Mucosa of rectum (tissue), 2 donors: ENCODE measurements around the gene AHCYL2.
"Not testable (repeated sequence)": the region's sequence is repeated elsewhere in the genome, so short reads cannot be mapped to it uniquely, and the experiment has no call there.

Experiments
- H3K27ac ChIP-seq, 2 donors: one replicate each; pipeline ENCODE4 v1.7.0; 2013; ENCODE audit warnings: inconsistent platforms in 2 of 2, low read depth in 2 of 2, low read length in 2 of 2
- H3K27me3 ChIP-seq, 2 donors: one replicate each; pipeline ENCODE4 v1.7.0; 2013; ENCODE audit warnings: low read length in 2 of 2; ENCODE audit not compliant: control insufficient read depth in 2 of 2, insufficient read depth in 2 of 2
- H3K36me3 ChIP-seq, 2 donors: one replicate each; pipeline ENCODE4 v1.7.0; 2013; ENCODE audit warnings: low read length in 2 of 2; ENCODE audit not compliant: control insufficient read depth in 2 of 2, insufficient read depth in 2 of 2
- H3K4me1 ChIP-seq, 2 donors: one replicate each; pipeline ENCODE4 v1.7.0; 2013; ENCODE audit warnings: low read length in 2 of 2, mild to moderate bottlenecking in 1 of 2; ENCODE audit not compliant: control insufficient read depth in 2 of 2, insufficient read depth in 2 of 2
- H3K4me3 ChIP-seq, 2 donors: one replicate each; pipeline ENCODE4 v1.7.0; 2013; ENCODE audit warnings: low read length in 2 of 2
- H3K9ac ChIP-seq, 2 donors: one replicate each; pipeline ENCODE4 v1.7.0; 2013; ENCODE audit warnings: low read length in 2 of 2, low read depth in 1 of 2, mild to moderate bottlenecking in 1 of 2
- H3K9me3 ChIP-seq, 2 donors: one replicate each; pipeline ENCODE4 v1.7.0; 2013; ENCODE audit warnings: low read length in 2 of 2; ENCODE audit not compliant: control insufficient read depth in 2 of 2
- donor health status: healthy.
- donor health status: Normal muscosa, but diverticular disease.

Gene AHCYL2

DNA sequence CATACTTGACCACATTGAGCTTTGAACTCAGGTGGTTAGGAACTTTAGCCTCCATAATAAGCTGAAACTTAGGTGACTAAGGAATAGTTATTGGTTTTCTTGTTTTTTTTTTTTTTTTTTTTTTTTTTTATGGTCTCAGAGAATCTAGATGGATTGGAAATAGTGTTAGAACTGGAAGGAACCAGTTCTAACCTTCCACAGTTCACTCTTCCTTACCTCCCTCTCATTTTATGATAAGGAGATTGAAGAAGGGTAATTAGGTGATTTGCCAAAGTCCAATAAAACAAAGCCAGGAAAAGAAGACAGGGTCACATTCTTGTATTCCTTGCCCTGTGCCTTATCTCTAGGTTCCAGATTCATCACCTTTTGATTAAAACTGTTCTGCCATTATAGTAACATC lies 137.7 kb downstream of the AHCYL2 start:
- H3K9me3 ChIP-seq: no peaks in the 10 kb centered on the region
- H3K4me1 ChIP-seq: peaks cover 31 to 38% of the 10 kb centered on the region in 2 donors
- peak overlapping the region; percentile 61 to 69 for H3K27ac ChIP-seq
- no peaks in the 10 kb centered on the region for H3K36me3 ChIP-seq
- H3K4me3 ChIP-seq: peak overlapping the region in 1 of 2 donors; percentile 34
- H3K27me3 ChIP-seq: no peaks in the 10 kb centered on the region
- H3K9ac ChIP-seq: no peak overlapping the region

- Histone ChIP-seq H3K36me3 (no peaks in the 10 kb centered on the region), H3K4me1 (peaks cover 26 to 27% of the 10 kb centered on the region in 2 donors), H3K9me3 (no peaks in the 10 kb centered on the region), H3K4me3 (peak overlapping the region in 1 of 2 donors; percentile 93), H3K27ac (peak overlapping the region; percentile 92 to 96), H3K27me3 (no peaks in the 10 kb centered on the region), H3K9ac (peak overlapping the region; percentile 62 to 94)
Observed at GRCh38 chr7:129367349-129367699, 142.5 kb downstream of the AHCYL2 start.

- peak overlapping the region; percentile 68 to 94 for H3K9ac ChIP-seq
Observed at GRCh38 chr7:129367700-129368388, 143.0 kb downstream of the AHCYL2 start.

DNA sequence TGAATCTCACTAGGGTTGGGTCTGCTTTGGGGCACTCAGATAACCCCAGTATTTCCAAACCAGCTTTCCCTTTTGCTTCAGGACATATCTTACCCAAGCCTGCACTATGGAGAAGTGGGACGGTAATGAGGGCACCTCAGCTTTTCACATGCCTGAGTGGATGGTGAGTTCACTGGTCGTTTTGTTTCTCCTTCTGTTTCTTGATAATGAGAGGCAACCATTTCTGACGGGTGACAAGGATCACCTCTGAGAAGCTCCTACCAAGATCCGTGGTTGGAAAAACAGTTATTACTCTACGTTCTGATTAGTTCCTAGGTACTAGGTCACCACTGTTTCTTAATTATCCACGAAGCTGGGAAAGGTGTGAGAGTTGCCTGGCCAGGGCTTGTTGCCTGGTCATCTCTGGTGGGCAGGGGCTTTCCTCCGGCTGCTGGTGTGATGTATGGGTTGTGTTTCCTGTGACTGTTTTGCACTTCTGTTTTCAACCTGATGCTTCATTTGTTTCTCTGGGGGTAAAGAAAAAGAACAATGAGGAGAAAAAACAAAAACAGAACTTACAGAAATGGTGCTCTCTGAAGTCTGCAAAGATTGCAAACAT lies 143.7 kb downstream of the AHCYL2 start:
- Histone ChIP-seq H3K9ac (peak overlapping the region; percentile 68 to 94), H3K27me3 (no peaks in the 10 kb centered on the region), H3K27ac (peak overlapping the region; percentile 92 to 96), H3K4me3 (peak overlapping the region; percentile 66 to 93), H3K9me3 (no peaks in the 10 kb centered on the region), H3K36me3 (peaks cover 0 to 2% of the 10 kb centered on the region in 2 donors), H3K4me1 (peaks cover 18 to 24% of the 10 kb centered on the region in 2 donors)

More at GRCh38 chr7:129367700-129368388, 143.0 kb downstream of the AHCYL2 start:
- Histone ChIP-seq H3K36me3 (peaks cover 0 to 2% of the 10 kb centered on the region in 2 donors), H3K27ac (peak overlapping the region; percentile 92 to 96), H3K4me1 (peaks cover 23 to 26% of the 10 kb centered on the region in 2 donors), H3K9me3 (no peaks in the 10 kb centered on the region), H3K4me3 (peak overlapping the region; percentile 66 to 93), H3K27me3 (no peaks in the 10 kb centered on the region)

DNA sequence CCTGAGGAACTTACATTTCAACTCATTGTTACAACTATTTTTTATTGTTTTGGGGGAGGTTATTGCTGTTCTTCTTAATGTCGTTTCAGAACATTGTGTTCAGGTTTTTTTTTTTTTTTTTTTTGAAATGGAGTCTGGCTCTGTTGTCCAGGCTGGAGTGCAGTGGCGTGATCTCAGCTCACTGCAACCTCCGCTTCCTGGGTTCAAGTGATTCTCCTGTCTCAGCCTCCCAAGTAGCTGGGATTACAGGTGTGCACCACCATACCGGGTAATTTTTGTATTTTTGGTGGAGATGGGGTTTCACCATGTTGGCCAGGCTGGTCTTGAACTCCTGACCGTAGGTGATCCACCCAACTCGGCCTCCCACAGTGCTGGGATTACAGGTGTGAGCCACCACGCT lies 144.6 kb downstream of the AHCYL2 start:
- peak overlapping the region; percentile 92 to 96 for H3K27ac ChIP-seq
- H3K4me3 ChIP-seq: peak overlapping the region; percentile 66 to 93

DNA sequence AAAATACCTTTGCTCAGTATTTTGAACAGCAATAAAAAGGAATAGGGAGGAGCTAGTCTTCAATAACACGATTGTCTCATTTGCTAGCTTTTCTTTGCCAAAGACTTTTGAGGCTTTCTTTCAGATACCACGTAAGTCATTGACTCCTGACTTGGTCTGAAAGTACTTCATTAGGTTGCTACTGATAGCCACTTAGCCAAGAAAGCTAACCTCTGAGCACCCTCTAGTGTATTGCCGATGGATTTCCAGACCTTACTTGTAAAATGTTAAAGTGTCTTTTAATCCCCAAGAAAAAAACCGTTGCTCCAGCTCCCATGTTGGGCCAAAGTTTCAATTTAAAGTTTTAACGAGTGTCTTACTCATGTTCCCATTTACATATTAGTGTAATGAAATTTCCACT lies 146.0 kb downstream of the AHCYL2 start:
- Histone ChIP-seq H3K27me3 (no peaks in the 10 kb centered on the region), H3K4me3 (peak overlapping the region; percentile 62 to 70), H3K36me3 (peaks cover 2 to 3% of the 10 kb centered on the region in 2 donors), H3K9me3 (no peaks in the 10 kb centered on the region), H3K4me1 (peaks cover 18 to 24% of the 10 kb centered on the region in 2 donors), H3K27ac (peak overlapping the region; percentile 20 to 48), H3K9ac (peak overlapping the region in 1 of 2 donors; percentile 54)

More for the DNA sequence above, 144.6 kb downstream of the AHCYL2 start:
- H3K9ac ChIP-seq: peak overlapping the region; percentile 68 to 94
- not testable (repeated sequence) for H3K36me3 ChIP-seq, H3K9me3 ChIP-seq, H3K27me3 ChIP-seq
- peaks cover 18 to 24% of the 10 kb centered on the region in 2 donors for H3K4me1 ChIP-seq

GRCh38 chr7:129371487-129371886 lies 146.7 kb downstream of the AHCYL2 start:
- peak overlapping the region in 1 of 2 donors; percentile 14 for H3K9ac ChIP-seq
- H3K27ac ChIP-seq: peak overlapping the region in 1 of 2 donors; percentile 48
- H3K27me3 ChIP-seq: no peaks in the 10 kb centered on the region
- H3K4me1 ChIP-seq: peaks cover 18 to 20% of the 10 kb centered on the region in 2 donors
- peak overlapping the region in 1 of 2 donors; percentile 70 for H3K4me3 ChIP-seq
- no peaks in the 10 kb centered on the region for H3K9me3 ChIP-seq
- H3K36me3 ChIP-seq: peaks cover 2 to 3% of the 10 kb centered on the region in 2 donors

GRCh38 chr7:129373651-129374428 lies 149.0 kb downstream of the AHCYL2 start:
- no peak overlapping the region for H3K27ac ChIP-seq
- no peak overlapping the region for H3K9ac ChIP-seq
- H3K4me3 ChIP-seq: no peak overlapping the region
- H3K27me3 ChIP-seq: no peaks in the 10 kb centered on the region
- H3K9me3 ChIP-seq: no peaks in the 10 kb centered on the region
- peaks cover 2 to 3% of the 10 kb centered on the region in 2 donors for H3K36me3 ChIP-seq
- H3K4me1 ChIP-seq: peaks cover 5 to 12% of the 10 kb centered on the region in 2 donors

- Histone ChIP-seq H3K27me3 (no peaks in the 10 kb centered on the region), H3K9me3 (no peaks in the 10 kb centered on the region), H3K4me1 (peaks cover 5 to 12% of the 10 kb centered on the region in 2 donors), H3K4me3 (no peak overlapping the region), H3K27ac (no peak overlapping the region), H3K9ac (no peak overlapping the region), H3K36me3 (peaks cover 10 to 12% of the 10 kb centered on the region in 2 donors)
Observed at GRCh38 chr7:129375141-129375938, 150.5 kb downstream of the AHCYL2 start.
